ENCODE data around the gene HADHA. TPM values are rescaled to one million over a fixed set of nuclear protein-coding genes. Genes with fewer than 3 reads are reported as not detected.

Gene HADHA
- total and polyA plus RNA-seq, 2 donors (not counting 3 experiments of a cell fraction or from before 2014, with no cell fraction given): 79.4 to 158 TPM

DNA sequence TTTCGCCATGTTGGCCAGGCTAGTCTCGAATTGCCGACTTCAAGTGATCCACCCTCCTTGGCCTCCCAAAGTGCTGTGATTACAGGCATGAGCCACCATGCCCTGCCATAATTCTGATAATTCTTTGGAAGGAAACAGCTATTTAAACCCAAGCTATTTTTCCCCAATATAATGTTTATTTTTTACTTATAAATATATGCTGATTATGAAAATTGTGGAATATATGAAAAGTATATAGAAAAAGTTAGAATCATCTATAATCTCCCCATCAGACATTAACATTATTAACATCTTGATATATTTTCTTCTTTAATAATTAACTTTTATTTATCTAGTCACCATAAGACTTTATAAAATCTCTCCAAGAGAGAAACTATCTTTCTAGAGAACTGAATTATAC lies 41.5 kb upstream of the HADHA start:
- H3K9me1 ChIP-seq (replicated peaks; ENCODE audit: control insufficient read depth, extremely low read depth, insufficient read depth, low read length): no peaks in the 10 kb centered on the region
- peaks cover 11 to 13% of the 10 kb centered on the region in 2 experiments for H3K36me3 ChIP-seq (ENCODE audit: control insufficient read depth in 2 of 2, extremely low read depth in 1 of 2, insufficient read depth in 2 of 2, low read length in 2 of 2)
- ChIA-PET POLR2A (no interaction called here), CTCF (interaction anchor here (1.3 kb wide), 1 partner anchor 36 kb away, joined by 5 read pairs; no protein-coding TSS in a partner anchor)
- FAIRE-seq (no peak), DNase-seq (ENCODE audit: low read depth, low spot score) (no peak)
- H3K27ac ChIP-seq (ENCODE audit: insufficient read depth, low read depth, low read length): no peak overlapping the region
- dilution Hi-C loops (cut with MboI; ENCODE audit: extremely low pct_ligation_motif_present, low sequenced_read_pairs) (no loop called here), intact Hi-C loops (cut with micrococcal nuclease) (no loop called here)
- TF ChIP-seq POLR2AphosphoS5 (IDR thresholded peaks at IDR 0.05; ENCODE audit: insufficient read depth, low read depth, low read length): no peak
- no peak for TF ChIP-seq GATA2 (IDR thresholded peaks at IDR 0.05; ENCODE audit: insufficient read depth, insufficient read length, low read depth, low read length)
- no peak for TF ChIP-seq POLR2A (IDR thresholded peaks at IDR 0.05; ENCODE audit: low read depth, low read length)
- TF ChIP-seq, protein P1, sequence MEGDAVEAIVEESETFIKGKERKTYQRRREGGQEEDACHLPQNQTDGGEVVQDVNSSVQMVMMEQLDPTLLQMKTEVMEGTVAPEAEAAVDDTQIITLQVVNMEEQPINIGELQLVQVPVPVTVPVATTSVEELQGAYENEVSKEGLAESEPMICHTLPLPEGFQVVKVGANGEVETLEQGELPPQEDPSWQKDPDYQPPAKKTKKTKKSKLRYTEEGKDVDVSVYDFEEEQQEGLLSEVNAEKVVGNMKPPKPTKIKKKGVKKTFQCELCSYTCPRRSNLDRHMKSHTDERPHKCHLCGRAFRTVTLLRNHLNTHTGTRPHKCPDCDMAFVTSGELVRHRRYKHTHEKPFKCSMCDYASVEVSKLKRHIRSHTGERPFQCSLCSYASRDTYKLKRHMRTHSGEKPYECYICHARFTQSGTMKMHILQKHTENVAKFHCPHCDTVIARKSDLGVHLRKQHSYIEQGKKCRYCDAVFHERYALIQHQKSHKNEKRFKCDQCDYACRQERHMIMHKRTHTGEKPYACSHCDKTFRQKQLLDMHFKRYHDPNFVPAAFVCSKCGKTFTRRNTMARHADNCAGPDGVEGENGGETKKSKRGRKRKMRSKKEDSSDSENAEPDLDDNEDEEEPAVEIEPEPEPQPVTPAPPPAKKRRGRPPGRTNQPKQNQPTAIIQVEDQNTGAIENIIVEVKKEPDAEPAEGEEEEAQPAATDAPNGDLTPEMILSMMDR (IDR thresholded peaks at IDR 0.05; ENCODE audit: extremely low read depth in 1 of 2, insufficient read depth in 1 of 2, low read depth in 1 of 2, low read length in 2 of 2): no peak
- TF ChIP-seq, protein P2, sequence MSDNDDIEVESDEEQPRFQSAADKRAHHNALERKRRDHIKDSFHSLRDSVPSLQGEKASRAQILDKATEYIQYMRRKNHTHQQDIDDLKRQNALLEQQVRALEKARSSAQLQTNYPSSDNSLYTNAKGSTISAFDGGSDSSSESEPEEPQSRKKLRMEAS (IDR thresholded peaks at IDR 0.05; ENCODE audit: insufficient read depth, insufficient read length): no peak
- no peak for TF ChIP-seq EZH2 (IDR thresholded peaks at IDR 0.05; ENCODE audit: borderline replicate concordance, low read depth, low read length, severe bottlenecking)
- no peak for TF ChIP-seq JUN (IDR thresholded peaks at IDR 0.05; ENCODE audit: borderline replicate concordance, insufficient read depth, insufficient read length, low read depth)
- no peak for TF ChIP-seq MYC (IDR thresholded peaks at IDR 0.05; ENCODE audit: low read depth, low read length)
- TF ChIP-seq FOS (IDR thresholded peaks at IDR 0.05; ENCODE audit: borderline replicate concordance, insufficient read depth, low read length): no peak
- no peak overlapping the region for H2AFZ ChIP-seq (ENCODE audit: low read depth, low read length)
- no peak overlapping the region for H3K4me2 ChIP-seq (ENCODE audit: insufficient read depth, low read length)
- H3K79me2 ChIP-seq (ENCODE audit: control insufficient read depth, insufficient read depth, low read length): no peaks in the 10 kb centered on the region
- no peak overlapping the region for H3K9ac ChIP-seq (replicated peaks; ENCODE audit: extremely low read depth, insufficient read depth, low read length)
- H3K4me1 ChIP-seq (ENCODE audit: control insufficient read depth, extremely low read depth, insufficient read depth, low read length): no peaks in the 10 kb centered on the region
- no peaks in the 10 kb centered on the region for H3K27me3 ChIP-seq (ENCODE audit: control insufficient read depth in 2 of 2, insufficient read depth in 2 of 2, low read length in 2 of 2)
- H4K20me1 ChIP-seq (replicated peaks; ENCODE audit: control insufficient read depth, extremely low read depth, insufficient read depth, low read length): no peaks in the 10 kb centered on the region
- H3K4me3 ChIP-seq (replicated peaks in 1 of 3; ENCODE audit: insufficient read depth in 1 of 3, low read depth in 1 of 3, low read length in 3 of 3): no peak overlapping the region
- H3K9me3 ChIP-seq (replicated peaks; ENCODE audit: control insufficient read depth, insufficient read depth, low read length): no peaks in the 10 kb centered on the region
- no TSS peak for BruUV-seq (replicated peaks)
